Fibroblast of skin of left biceps (primary cell): ENCODE measurements around the gene UNC13C.

Experiments
- DNase-seq, 2 experiments: peaks; one replicate each; pipeline ENCODE4 v3.0.0-alpha.2; 2013; ENCODE audit warnings: low read depth in 2 of 2

UNC13C gene

DNA sequence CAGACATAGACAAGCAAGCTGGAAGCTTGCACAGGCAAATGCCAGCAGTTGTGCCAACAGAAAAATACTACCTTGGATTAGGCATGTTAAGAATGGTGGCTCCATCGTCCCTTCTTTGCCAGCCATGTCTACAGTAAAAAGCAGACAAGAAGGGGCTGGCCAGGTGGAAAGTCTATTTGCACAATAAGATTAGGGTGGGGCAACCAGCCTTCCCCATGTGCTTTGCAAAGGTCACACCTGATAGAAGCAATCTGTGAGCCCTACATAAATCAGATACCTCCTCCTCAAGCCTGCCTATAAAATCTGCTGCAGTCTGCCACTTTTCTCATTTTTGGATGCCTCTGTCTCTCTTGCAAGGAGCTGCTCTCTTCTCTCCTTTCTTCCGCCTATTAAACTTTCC lies 662.6 kb downstream of the UNC13C start:
- no peak for DNase-seq

- DNase-seq, result no peak
These were observed 666.6 kb downstream of the UNC13C start for GRCh38 chr15:54644796-54645195.

DNA sequence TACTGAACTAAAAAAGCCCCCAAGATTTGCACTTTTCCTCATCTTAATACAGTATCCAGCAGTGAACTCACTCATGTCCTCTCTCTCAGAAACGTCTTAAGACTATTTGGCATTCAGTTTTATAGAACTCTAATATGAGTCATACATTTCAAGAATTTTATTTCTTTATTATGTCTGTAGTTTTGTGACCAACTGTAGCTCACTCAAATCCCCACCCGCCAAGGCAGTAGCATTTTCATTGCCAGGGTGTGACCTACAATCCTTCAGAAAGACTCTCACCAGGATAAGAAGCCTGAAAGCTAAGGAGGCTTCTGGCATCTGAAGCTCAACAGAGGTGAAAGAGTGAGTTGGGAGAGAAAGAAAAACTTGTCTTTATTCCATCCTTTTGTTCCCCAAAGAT lies 681.4 kb downstream of the UNC13C start:
- DNase-seq, result no peak

DNA sequence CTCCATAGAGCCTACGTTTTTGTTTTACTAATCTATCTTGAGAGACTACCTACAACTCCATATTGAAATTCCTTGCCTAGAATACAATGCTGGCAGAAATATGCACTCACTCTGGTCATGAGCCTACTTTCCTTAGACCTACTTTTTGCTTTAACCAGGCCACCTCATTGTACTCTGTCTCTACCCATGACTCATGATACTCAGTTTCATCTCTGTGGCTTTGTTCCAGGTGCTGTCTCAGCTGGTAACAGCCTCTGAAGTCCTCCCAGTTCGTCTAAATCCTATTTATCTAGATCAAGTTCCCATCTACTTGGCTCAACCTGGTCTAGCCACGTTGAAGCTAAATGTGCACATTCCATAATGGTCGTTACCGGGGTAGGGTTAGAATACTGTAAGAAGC lies 682.1 kb downstream of the UNC13C start:
- DNase-seq, result no peak

GRCh38 chr15:54675241-54675640 lies 697.0 kb downstream of the UNC13C start:
- no peak for DNase-seq

- no peak for DNase-seq
These were observed 703.3 kb downstream of the UNC13C start for GRCh38 chr15:54681584-54681983.
